Measurements from ENCODE around the gene CELF2. TPM values are rescaled to one million over a fixed set of nuclear protein-coding genes. Genes with fewer than 3 reads are reported as not detected.

Gene CELF2
- total and polyA plus RNA-seq, 7 donors, result 6.0 to 83.1 (median 48.9) TPM

- no peaks in the 10 kb centered on the region for H3K9me3 ChIP-seq
- H3K27me3 ChIP-seq, result no peaks in the 10 kb centered on the region
- no peak overlapping the region for H3K27ac ChIP-seq
- no peak for DNase-seq
- H3K4me3 ChIP-seq, result no peak overlapping the region
- H3K4me1 ChIP-seq, result peaks cover 0 to 22% (median 12%) of the 10 kb centered on the region in 4 donors
- no peaks in the 10 kb centered on the region for H3K36me3 ChIP-seq
- intact Hi-C loops (cut with DNase I), result loop anchor here (5.0 kb wide), 1 partner anchor 252 kb away; no protein-coding TSS in a partner anchor
- TF ChIP-seq EP300 (IDR thresholded peaks at IDR 0.05), result no peak
- no peak for TF ChIP-seq POLR2A (IDR thresholded peaks at IDR 0.05)
- no peak for TF ChIP-seq CTCF (IDR thresholded peaks at IDR 0.05)
- no peak for TF ChIP-seq POLR2AphosphoS5 (IDR thresholded peaks at IDR 0.05)
- 20 to 72% methylated on average over 6 of the region's 6 CpGs for WGBS, 2 donors
Observed at GRCh38 chr10:11020548-11020942, 2.9 kb downstream of the CELF2 start.

- no peaks in the 10 kb centered on the region for H3K36me3 ChIP-seq
- WGBS, 2 donors, result 71 to 83% methylated on average over 2 of the region's 2 CpGs
- intact Hi-C loops (cut with DNase I), result loop anchor here (5.0 kb wide), 1 partner anchor 250 kb away; no protein-coding TSS in a partner anchor
- TF ChIP-seq POLR2A (IDR thresholded peaks at IDR 0.05) (no peak), POLR2AphosphoS5 (IDR thresholded peaks at IDR 0.05) (no peak), EP300 (IDR thresholded peaks at IDR 0.05) (no peak), CTCF (IDR thresholded peaks at IDR 0.05) (no peak)
- H3K27ac ChIP-seq, result no peak overlapping the region
- peaks cover 0 to 18% (median 12%) of the 10 kb centered on the region in 4 donors for H3K4me1 ChIP-seq
- H3K4me3 ChIP-seq, result no peak overlapping the region
- H3K9me3 ChIP-seq, result no peaks in the 10 kb centered on the region
- H3K27me3 ChIP-seq, result no peaks in the 10 kb centered on the region
- DNase-seq, result no peak
Observed at GRCh38 chr10:11022213-11022612, 4.5 kb downstream of the CELF2 start.

- Histone ChIP-seq H3K36me3 (no peaks in the 10 kb centered on the region), H3K4me1 (peaks cover 0 to 18% (median 11%) of the 10 kb centered on the region in 4 donors), H3K9me3 (no peaks in the 10 kb centered on the region), H3K27ac (no peak overlapping the region), H3K27me3 (no peaks in the 10 kb centered on the region), H3K4me3 (no peak overlapping the region)
- DNase-seq, result no peak
- 87% methylated on average over 10 of the region's 10 CpGs for WGBS, 2 donors
- TF ChIP-seq EP300 (IDR thresholded peaks at IDR 0.05), result no peak
- TF ChIP-seq POLR2A (IDR thresholded peaks at IDR 0.05), result no peak
- no peak for TF ChIP-seq CTCF (IDR thresholded peaks at IDR 0.05)
- no peak for TF ChIP-seq POLR2AphosphoS5 (IDR thresholded peaks at IDR 0.05)
- intact Hi-C loops (cut with DNase I), result loop anchor here (5.0 kb wide), 1 partner anchor 249 kb away; no protein-coding TSS in a partner anchor
Observed at GRCh38 chr10:11023009-11023953, 5.6 kb downstream of the CELF2 start.

- no peak for TF ChIP-seq CTCF (IDR thresholded peaks at IDR 0.05)
- no peak for TF ChIP-seq POLR2A (IDR thresholded peaks at IDR 0.05)
- TF ChIP-seq EP300 (IDR thresholded peaks at IDR 0.05), result no peak
- TF ChIP-seq POLR2AphosphoS5 (IDR thresholded peaks at IDR 0.05), result peak in 3 of 4 donors; percentile 28 to 43 (median 34)
- WGBS, 2 donors, result 76 to 100% methylated on average over 1 of the region's 1 CpG
- no peak overlapping the region for H3K4me3 ChIP-seq
- DNase-seq, result no peak
- no peaks in the 10 kb centered on the region for H3K27me3 ChIP-seq
- intact Hi-C loops (cut with DNase I), result loop anchor here (5.0 kb wide), 1 partner anchor 248 kb away; no protein-coding TSS in a partner anchor
- peaks cover 0 to 13% (median 7%) of the 10 kb centered on the region in 4 donors for H3K4me1 ChIP-seq
- no peaks in the 10 kb centered on the region for H3K9me3 ChIP-seq
- H3K36me3 ChIP-seq, result no peaks in the 10 kb centered on the region
- no peak overlapping the region for H3K27ac ChIP-seq
Observed at GRCh38 chr10:11024596-11024995, 6.9 kb downstream of the CELF2 start.

Measured in sigmoid colon (tissue), 7 donors.